Uterus (tissue), 2 donors: ENCODE data around the gene LIX1L.

Source experiments
- POLR2A ChIP-seq, 2 donors: fragments of 450-650 bp; IDR thresholded peaks; one replicate each; pipeline ENCODE4 v1.6.1; 2016; ENCODE audit warnings: antibody characterized with exemption in 2 of 2, mild to moderate bottlenecking in 1 of 2, moderate library complexity in 1 of 2
- TF ChIP-seq, protein P1 (sequence below), 4 experiments: fragments of 200-600 bp in 2 of 4; fragments of 450-650 bp in 2 of 4; sonication (generic) in 2 of 4; IDR thresholded peaks; one replicate each; pipeline ENCODE4 v1.5.1; 2016 to 2019; ENCODE audit warnings: antibody characterized with exemption in 4 of 4, mild to moderate bottlenecking in 2 of 4, moderate library complexity in 1 of 4

DNA sequence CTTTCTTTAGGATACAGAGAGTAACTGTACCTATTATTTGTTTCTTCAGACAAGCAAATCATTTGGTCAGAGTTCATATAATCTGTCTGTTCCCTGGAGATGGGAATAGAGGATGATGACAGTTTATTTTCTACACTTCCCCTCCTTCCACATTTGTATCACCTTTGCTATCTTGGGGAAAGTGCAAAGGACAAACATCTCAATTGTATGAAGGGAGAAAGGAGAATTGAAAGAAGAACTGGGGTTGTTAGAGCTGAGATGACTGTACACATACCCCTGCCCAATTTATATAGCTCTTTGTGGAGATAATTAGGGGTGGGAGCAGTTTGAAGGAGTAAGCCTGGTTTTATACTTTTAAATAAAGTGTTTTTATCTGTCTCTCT, 20.6 kb upstream of the LIX1L start:
- TF ChIP-seq, protein P1, sequence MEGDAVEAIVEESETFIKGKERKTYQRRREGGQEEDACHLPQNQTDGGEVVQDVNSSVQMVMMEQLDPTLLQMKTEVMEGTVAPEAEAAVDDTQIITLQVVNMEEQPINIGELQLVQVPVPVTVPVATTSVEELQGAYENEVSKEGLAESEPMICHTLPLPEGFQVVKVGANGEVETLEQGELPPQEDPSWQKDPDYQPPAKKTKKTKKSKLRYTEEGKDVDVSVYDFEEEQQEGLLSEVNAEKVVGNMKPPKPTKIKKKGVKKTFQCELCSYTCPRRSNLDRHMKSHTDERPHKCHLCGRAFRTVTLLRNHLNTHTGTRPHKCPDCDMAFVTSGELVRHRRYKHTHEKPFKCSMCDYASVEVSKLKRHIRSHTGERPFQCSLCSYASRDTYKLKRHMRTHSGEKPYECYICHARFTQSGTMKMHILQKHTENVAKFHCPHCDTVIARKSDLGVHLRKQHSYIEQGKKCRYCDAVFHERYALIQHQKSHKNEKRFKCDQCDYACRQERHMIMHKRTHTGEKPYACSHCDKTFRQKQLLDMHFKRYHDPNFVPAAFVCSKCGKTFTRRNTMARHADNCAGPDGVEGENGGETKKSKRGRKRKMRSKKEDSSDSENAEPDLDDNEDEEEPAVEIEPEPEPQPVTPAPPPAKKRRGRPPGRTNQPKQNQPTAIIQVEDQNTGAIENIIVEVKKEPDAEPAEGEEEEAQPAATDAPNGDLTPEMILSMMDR (IDR thresholded peaks at IDR 0.05) = no peak
- TF ChIP-seq POLR2A (IDR thresholded peaks at IDR 0.05) = no peak
